ENCODE data around the gene RERE.
"Not testable (repeated sequence)": the region's sequence is repeated elsewhere in the genome, so short reads cannot be mapped to it uniquely, and the experiment has no call there.

The RERE gene

GRCh38 chr1:8841395-8841794 lies 24.0 kb upstream of the RERE start:
- no peak for DNase-seq

GRCh38 chr1:8839990-8840389 lies 22.6 kb upstream of the RERE start:
- no peak for DNase-seq

GRCh38 chr1:8835941-8836643 lies 18.7 kb upstream of the RERE start:
- DNase-seq, result no peak

- DNase-seq, result no peak
Measured at GRCh38 chr1:8831340-8831739, 13.9 kb upstream of the RERE start.

GRCh38 chr1:8830732-8831131 lies 13.3 kb upstream of the RERE start:
- not testable (repeated sequence) for DNase-seq

- peak; percentile 41 for DNase-seq
Measured at GRCh38 chr1:8825985-8826481, 8.6 kb upstream of the RERE start.

- DNase-seq, result no peak
Measured at GRCh38 chr1:8823295-8823664, 5.8 kb upstream of the RERE start.

- DNase-seq, result peak; percentile 56
Measured at GRCh38 chr1:8822373-8823294, 5.2 kb upstream of the RERE start.

GRCh38 chr1:8821084-8821483 lies 3.6 kb upstream of the RERE start:
- no peak for DNase-seq

GRCh38 chr1:8818789-8819188 lies 1.3 kb upstream of the RERE start:
- DNase-seq, result not testable (repeated sequence)

- no peak for DNase-seq
Measured at GRCh38 chr1:8818325-8818775, 910 bp upstream of the RERE start.

- DNase-seq, result peak; percentile 30
Measured at GRCh38 chr1:8816831-8817411, 519 bp downstream of the RERE start.

GRCh38 chr1:8816264-8816663 lies 1.2 kb downstream of the RERE start:
- DNase-seq, result no peak

GRCh38 chr1:8815582-8816151 lies 1.8 kb downstream of the RERE start:
- DNase-seq, result no peak

GRCh38 chr1:8814865-8815264 lies 2.6 kb downstream of the RERE start:
- no peak for DNase-seq

- DNase-seq, result no peak
Measured at GRCh38 chr1:8813991-8814390, 3.4 kb downstream of the RERE start.

GRCh38 chr1:8813016-8813763 lies 4.2 kb downstream of the RERE start:
- no peak for DNase-seq

- no peak for DNase-seq
Measured at GRCh38 chr1:8812081-8812480, 5.4 kb downstream of the RERE start.

GRCh38 chr1:8810987-8811386 lies 6.5 kb downstream of the RERE start:
- DNase-seq, result no peak

- DNase-seq, result no peak
Measured at GRCh38 chr1:8809342-8809736, 8.1 kb downstream of the RERE start.

- no peak for DNase-seq
Measured at GRCh38 chr1:8807004-8807403, 10.4 kb downstream of the RERE start.

- DNase-seq, result no peak
Measured at GRCh38 chr1:8800416-8800815, 17.0 kb downstream of the RERE start.
